ENCODE results near the gene SNPH.
"Not testable (repeated sequence)": the region's sequence is repeated elsewhere in the genome, so short reads cannot be mapped to it uniquely, and the experiment has no call there.

SNPH gene

DNA sequence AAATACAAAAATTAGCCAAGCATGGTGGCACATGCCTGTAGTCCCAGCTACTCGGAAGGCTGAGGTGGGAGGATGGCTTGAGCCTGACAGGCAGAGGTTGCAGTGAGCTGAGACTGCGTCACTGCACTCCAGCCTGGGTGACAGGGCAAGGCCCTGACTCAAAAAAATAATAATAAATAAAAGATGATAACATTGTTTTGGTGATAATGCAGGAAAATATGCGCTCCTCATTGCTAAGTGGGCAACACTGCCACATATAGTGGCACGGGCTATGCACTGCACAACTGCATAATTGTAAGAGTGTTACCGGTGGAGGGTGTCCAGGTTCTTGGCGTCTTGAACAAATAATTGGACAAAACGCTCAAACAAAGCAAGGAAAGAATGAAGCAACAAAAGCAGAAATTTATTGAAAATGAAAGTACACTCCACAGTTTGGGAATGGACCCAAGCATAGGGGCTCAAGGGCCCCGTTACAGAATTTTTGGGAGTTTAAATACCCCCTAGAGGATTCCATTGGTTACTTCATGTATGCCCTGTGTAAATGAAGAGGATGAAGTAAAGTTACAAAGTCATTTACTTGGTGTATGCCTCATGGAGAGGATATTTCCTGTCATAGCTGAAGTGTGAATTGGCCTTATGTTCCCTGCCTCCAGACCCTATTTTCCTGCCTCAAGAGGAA is 77.5 kb downstream of the SNPH start:
- H3K4me3 Mint-ChIP-seq, DNase-seq, ATAC-seq, H3K27me3 Mint-ChIP-seq, H3K27ac Mint-ChIP-seq, H3K9me3 Mint-ChIP-seq: not testable (repeated sequence)
- peaks cover 24% of the 10 kb centered on the region for H3K4me1 Mint-ChIP-seq

- Mint-ChIP-seq H3K4me3 (no peak overlapping the region), H3K27me3 (no peaks in the 10 kb centered on the region), H3K4me1 (peaks cover 24% of the 10 kb centered on the region), H3K27ac (peak overlapping the region; percentile 74 to 79), H3K9me3 (no peaks in the 10 kb centered on the region)
- DNase-seq (no peak), ATAC-seq (peak; percentile 80)
These were observed 79.1 kb downstream of the SNPH start for GRCh38 chr20:1345030-1345755.

DNA sequence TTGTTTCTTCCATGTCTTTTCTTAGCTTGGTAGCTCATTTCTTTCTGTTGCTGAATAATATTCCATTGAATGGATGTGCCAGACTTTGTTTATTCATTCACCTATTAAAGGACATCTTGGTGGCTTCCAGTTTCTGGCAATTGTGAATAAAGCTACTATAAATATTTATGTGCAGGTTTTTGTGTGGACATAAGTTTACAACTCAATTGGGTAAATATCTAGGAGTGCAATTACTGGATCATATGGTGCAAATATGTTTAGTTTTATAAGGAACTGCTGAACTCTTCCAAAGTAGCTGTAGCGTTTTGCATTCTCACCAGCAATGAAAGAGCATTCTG is 79.6 kb downstream of the SNPH start:
- no peak overlapping the region for H3K4me3 Mint-ChIP-seq
- DNase-seq, result no peak

GRCh38 chr20:1346315-1346969 is 80.3 kb downstream of the SNPH start:
- ATAC-seq (peak; percentile 46), DNase-seq (no peak)
- Mint-ChIP-seq H3K27me3 (no peaks in the 10 kb centered on the region), H3K4me3 (peak overlapping the region; percentile 24 to 41), H3K4me1 (peaks cover 24% of the 10 kb centered on the region), H3K27ac (peak overlapping the region; percentile 16 to 44), H3K9me3 (no peaks in the 10 kb centered on the region)

More for the DNA sequence above, 79.6 kb downstream of the SNPH start:
- peaks cover 24% of the 10 kb centered on the region for H3K4me1 Mint-ChIP-seq
- no peak overlapping the region for H3K27ac Mint-ChIP-seq
- H3K27me3 Mint-ChIP-seq, result no peaks in the 10 kb centered on the region
- ATAC-seq, result no peak
- no peaks in the 10 kb centered on the region for H3K9me3 Mint-ChIP-seq

DNA sequence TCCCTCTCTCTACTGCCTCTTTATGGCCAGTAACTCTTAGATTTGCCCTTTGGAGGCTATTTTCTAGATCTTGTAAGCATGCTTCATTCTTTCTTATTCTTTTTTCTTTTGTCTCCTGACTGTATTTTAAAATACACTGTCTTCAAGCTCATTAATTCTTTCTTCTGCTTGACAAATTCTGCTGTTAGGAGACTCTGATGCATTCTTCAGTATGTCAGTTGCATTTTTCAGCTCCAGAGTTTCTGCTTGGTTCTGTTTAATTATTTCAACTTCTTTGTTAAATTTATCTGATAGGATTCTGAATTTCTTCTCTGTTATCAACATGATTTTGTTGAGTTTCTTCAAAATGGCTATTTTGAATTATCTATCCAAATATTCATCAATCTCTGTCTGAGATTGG is 87.9 kb downstream of the SNPH start:
- H3K9me3 Mint-ChIP-seq, result peaks cover 18 to 25% of the 10 kb centered on the region in 2 donors
- no peak for ATAC-seq
- DNase-seq, result no peak
- H3K4me3 Mint-ChIP-seq, result no peak overlapping the region
- peaks cover 43% of the 10 kb centered on the region for H3K4me1 Mint-ChIP-seq
- no peaks in the 10 kb centered on the region for H3K27me3 Mint-ChIP-seq
- H3K27ac Mint-ChIP-seq, result peak overlapping the region in 1 of 2 donors; percentile 30

- DNase-seq (peak; percentile 50 to 68), ATAC-seq (peak; percentile 96)
- Mint-ChIP-seq H3K4me3 (peak overlapping the region; percentile 63 to 77), H3K27me3 (no peaks in the 10 kb centered on the region), H3K9me3 (peaks cover 10 to 19% of the 10 kb centered on the region in 2 donors), H3K4me1 (peaks cover 72% of the 10 kb centered on the region), H3K27ac (peak overlapping the region; percentile 38 to 81)
These were observed 92.0 kb downstream of the SNPH start for GRCh38 chr20:1357921-1358671.
